Muscle layer of colon (tissue), 2 donors: ENCODE results near the gene LAS1L.
"Not testable (repeated sequence)": the region's sequence is repeated elsewhere in the genome, so short reads cannot be mapped to it uniquely, and the experiment has no call there.

Experiments used
- H3K27ac ChIP-seq: one replicate; pipeline ENCODE4 v1.7.0; 2013; ENCODE audit warnings: low read depth, mild to moderate bottlenecking, low read length, moderate library complexity
- H3K27me3 ChIP-seq, 2 donors: one replicate each; pipeline ENCODE4 v1.7.0; 2013; ENCODE audit warnings: low read length in 2 of 2, mild to moderate bottlenecking in 2 of 2; ENCODE audit not compliant: insufficient read depth in 2 of 2, control insufficient read depth in 1 of 2
- H3K36me3 ChIP-seq: one replicate; pipeline ENCODE4 v1.7.0; 2013; ENCODE audit warnings: mild to moderate bottlenecking, low read length; ENCODE audit not compliant: insufficient read depth
- H3K4me1 ChIP-seq: one replicate; pipeline ENCODE4 v1.7.0; 2013; ENCODE audit warnings: mild to moderate bottlenecking, low read length; ENCODE audit not compliant: insufficient read depth
- H3K4me3 ChIP-seq, 2 donors: one replicate each; pipeline ENCODE4 v1.7.0; 2013; ENCODE audit warnings: low read length in 2 of 2, low read depth in 1 of 2, mild to moderate bottlenecking in 1 of 2, moderate library complexity in 1 of 2
- H3K9ac ChIP-seq: one replicate; pipeline ENCODE4 v1.7.0; 2013; ENCODE audit warnings: low read length
- H3K9me3 ChIP-seq: one replicate; pipeline ENCODE4 v1.7.0; 2013; ENCODE audit warnings: mild to moderate bottlenecking, low read length
- donor health status: abdominal sarcoma.
- donor health status: Adenocarcinoma of cecum.

LAS1L gene

DNA sequence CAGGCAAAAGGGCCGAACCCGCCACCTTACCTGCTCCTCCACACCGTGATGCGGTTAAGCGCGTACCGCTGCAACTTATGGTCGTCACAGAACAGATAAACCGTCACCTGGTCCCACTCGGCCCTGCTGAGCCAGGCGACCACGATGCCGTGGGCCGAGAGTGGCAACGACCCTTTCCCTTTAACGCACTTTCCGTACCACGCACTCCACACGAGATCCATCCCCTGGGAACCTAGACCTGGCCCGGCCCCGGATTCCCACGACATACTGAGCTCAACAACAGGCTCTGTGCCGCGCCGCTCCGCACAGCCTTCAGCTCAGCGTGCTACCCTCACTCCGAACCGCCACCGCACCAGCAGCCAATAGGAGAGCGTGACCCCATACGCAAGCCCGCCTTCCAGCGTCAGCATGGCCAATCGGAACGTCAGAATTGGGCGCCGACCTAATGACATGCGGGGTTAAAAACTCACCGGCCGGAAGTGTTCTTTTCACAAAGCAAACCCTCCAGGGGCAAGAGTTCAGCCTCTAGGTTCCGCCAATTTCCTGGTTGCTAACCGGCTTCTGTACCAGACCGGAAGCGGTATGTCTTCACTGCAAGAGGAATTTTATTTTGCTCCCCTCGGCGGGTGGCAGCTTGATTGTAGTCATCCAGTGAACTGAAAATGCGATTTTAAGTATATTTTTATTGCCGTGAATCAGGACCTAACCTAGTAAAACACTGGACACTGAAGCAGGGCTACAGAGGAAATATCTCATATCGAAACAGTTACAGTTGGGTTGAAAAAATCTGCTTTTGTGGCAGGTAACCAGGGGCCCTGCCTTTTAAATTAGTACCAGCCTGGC, at the start of gene LAS1L:
TSS of gene LAS1L (minus strand) at position 338 of the 843 bp plus-strand sequence. CDS start at position 266, 72 bp downstream.
- Histone ChIP-seq H3K27me3 (no peaks in the 10 kb centered on the region), H3K4me1 (peaks cover 10% of the 10 kb centered on the region), H3K27ac (peak within 1 kb of the TSS; percentile 0), H3K36me3 (no peaks in the 10 kb centered on the region), H3K9ac (peak within 1 kb of the TSS; percentile 59), H3K4me3 (peak within 1 kb of the TSS; percentile 75 to 82), H3K9me3 (no peaks in the 10 kb centered on the region)

DNA sequence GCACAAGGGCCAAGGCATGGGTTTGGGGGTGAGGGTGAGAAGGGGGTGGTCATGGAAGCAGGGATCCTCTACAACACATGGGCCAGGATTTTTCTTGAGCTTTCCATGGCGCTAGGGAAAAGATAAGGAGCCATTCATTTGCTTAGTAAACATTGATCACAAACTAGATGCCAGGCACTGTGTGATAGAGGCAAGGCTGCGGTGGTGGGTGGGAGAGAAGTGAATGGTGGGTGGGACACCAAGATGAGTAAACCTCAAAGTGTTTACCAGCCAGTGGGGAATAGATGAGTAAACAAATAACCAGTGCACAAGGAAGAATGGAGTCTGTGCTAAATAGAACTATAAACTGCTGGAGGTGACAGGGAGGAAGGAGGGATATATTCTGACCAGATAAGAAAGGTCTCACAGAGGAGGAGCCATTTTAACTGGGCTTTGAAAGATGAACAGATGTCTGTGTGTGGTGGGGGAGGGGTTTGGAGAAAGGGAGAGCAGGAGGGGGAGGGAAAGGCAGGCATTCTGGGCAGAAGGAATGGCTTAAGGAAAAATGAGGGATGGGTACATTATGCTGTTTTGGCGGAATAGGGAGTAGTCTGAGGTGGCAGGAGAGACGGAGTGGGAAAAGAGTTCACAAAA, 48.0 kb upstream of the LAS1L start:
- Histone ChIP-seq H3K9me3 (no peaks in the 10 kb centered on the region), H3K36me3 (no peaks in the 10 kb centered on the region), H3K27ac (no peak overlapping the region), H3K27me3 (peaks cover 0 to 7% of the 10 kb centered on the region in 2 donors), H3K4me3 (no peak overlapping the region), H3K4me1 (peaks cover 15% of the 10 kb centered on the region), H3K9ac (no peak overlapping the region)

DNA sequence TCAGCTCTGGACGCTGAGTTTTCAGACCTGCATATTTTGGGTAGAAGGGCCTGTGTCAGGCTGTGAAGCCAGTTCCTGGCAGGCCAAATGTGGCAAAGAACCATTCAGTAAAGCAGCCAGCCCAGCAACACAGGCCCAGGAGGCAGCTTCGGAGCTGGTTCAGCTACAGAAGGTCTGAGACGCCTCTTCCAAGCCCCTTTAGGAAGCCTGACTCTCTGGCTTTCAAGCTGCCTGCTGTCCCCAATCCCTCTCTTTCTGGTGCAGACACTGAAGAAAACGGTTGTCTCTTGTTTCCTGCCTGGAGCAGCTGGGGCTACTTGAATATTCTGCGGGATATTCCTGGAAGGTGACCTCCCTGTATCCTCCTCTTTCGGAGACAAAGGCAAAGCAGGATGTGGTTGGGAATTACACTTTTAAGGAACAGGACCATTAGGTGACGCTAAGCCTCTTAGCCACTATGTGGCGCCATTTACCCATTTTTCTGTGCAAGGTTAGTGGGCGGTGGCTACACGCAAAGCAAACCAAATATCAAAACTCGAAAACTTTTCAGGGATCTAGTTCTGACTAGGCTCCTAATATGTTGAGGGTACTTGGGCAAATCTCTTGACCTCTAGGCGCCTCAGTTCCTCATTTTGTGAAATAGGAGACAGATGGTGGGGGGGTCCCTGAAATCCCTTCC, 47.2 kb upstream of the LAS1L start:
- H3K4me1 ChIP-seq = peaks cover 7% of the 10 kb centered on the region
- H3K27me3 ChIP-seq = peaks cover 4 to 7% of the 10 kb centered on the region in 2 donors
- H3K27ac ChIP-seq = no peak overlapping the region
- no peak overlapping the region for H3K4me3 ChIP-seq
- H3K36me3 ChIP-seq = no peaks in the 10 kb centered on the region
- no peaks in the 10 kb centered on the region for H3K9me3 ChIP-seq
- H3K9ac ChIP-seq = no peak overlapping the region

DNA sequence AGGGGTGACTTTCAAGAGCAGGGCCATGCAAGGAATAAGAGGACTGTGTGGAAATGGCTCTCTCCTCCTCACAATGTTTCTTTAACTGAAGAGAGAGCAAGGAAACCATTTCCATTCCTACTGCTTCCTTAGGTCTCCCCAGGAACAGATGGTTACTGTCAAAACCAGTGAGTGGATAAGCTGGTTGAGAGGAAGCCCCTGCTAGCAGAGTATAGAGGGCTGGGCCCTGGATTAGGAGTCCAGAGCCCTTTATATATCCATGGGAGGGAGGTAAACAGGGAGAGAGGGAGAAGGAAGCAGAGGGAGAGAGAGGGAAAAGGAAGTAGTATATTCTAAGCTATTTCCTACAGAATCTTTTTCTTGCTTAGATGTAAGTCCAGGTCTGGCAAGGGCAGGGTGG, 43.8 kb upstream of the LAS1L start:
- Histone ChIP-seq H3K27me3 (peaks cover 7 to 10% of the 10 kb centered on the region in 2 donors), H3K36me3 (no peaks in the 10 kb centered on the region)

DNA sequence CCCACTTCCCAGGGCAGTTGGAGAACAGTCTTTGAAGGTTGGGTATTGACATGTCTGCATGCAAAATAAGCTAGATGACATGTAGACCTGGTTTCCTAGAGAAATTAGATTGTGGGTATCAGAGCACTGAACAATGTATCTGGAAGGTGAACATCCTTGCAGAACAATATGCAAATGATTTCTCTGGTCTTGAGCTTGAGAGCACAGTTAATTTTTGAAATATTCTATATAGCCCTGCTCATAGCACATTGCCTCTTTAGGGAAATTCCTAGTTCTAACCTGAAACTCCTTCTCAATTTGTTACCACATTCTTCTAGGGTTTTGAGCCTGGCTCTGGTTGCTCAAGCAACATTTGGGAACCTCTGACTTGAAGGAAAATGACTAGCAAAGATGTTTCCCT, 41.6 kb upstream of the LAS1L start:
- Histone ChIP-seq H3K9ac (no peak overlapping the region), H3K4me1 (no peaks in the 10 kb centered on the region), H3K27ac (no peak overlapping the region), H3K9me3 (no peaks in the 10 kb centered on the region), H3K4me3 (no peak overlapping the region), H3K27me3 (peaks cover 7 to 10% of the 10 kb centered on the region in 2 donors), H3K36me3 (no peaks in the 10 kb centered on the region)

More for the DNA sequence above, 43.8 kb upstream of the LAS1L start:
- Histone ChIP-seq H3K9ac (no peak overlapping the region), H3K9me3 (no peaks in the 10 kb centered on the region), H3K4me3 (no peak overlapping the region), H3K4me1 (peaks cover 7% of the 10 kb centered on the region), H3K27ac (no peak overlapping the region)

DNA sequence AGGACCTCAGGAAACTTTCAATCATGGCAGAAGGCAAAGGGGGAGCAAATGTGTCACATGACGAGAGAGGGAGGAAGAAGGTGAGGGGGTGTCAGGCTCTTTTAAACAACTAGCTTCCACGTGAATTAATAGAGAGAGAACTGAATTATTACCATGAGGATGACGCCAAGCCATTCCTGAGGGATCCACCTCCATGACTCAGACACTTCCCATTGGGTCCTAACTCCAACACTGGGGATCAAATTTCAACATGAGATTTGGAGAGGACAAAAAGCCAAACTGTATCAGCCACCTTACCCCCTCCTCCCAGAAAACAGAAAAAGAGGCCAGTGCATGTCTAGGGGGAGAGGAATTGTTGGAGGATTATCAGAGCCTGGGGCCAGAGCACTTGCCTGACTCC, 40.4 kb upstream of the LAS1L start:
- Histone ChIP-seq H3K27ac (no peak overlapping the region), H3K9ac (no peak overlapping the region), H3K4me3 (no peak overlapping the region), H3K4me1 (no peaks in the 10 kb centered on the region), H3K9me3 (no peaks in the 10 kb centered on the region), H3K36me3 (no peaks in the 10 kb centered on the region), H3K27me3 (peaks cover 0 to 10% of the 10 kb centered on the region in 2 donors)

DNA sequence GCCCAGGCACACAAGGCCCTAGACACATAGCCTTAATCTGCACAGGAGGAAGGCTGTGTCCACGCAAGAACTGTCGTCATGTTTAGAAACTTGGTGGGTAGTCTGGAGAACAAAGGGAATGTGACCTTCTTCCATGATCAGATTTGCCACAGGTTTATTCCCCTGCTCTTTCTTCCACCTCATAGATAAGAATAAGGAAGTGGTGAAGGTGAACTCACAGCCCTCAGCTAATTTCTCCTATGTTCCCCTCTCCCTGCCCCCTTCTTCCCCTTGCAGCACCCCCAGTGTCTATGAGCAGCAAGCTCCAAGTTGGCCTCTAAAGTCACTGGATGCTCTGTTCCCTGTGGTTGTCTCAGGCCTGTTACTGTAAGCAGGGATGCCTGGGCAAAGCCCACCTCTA, 39.8 kb upstream of the LAS1L start:
- Histone ChIP-seq H3K9me3 (no peaks in the 10 kb centered on the region), H3K4me3 (no peak overlapping the region), H3K27ac (no peak overlapping the region), H3K9ac (no peak overlapping the region), H3K27me3 (peaks cover 0 to 10% of the 10 kb centered on the region in 2 donors), H3K36me3 (no peaks in the 10 kb centered on the region), H3K4me1 (no peaks in the 10 kb centered on the region)

DNA sequence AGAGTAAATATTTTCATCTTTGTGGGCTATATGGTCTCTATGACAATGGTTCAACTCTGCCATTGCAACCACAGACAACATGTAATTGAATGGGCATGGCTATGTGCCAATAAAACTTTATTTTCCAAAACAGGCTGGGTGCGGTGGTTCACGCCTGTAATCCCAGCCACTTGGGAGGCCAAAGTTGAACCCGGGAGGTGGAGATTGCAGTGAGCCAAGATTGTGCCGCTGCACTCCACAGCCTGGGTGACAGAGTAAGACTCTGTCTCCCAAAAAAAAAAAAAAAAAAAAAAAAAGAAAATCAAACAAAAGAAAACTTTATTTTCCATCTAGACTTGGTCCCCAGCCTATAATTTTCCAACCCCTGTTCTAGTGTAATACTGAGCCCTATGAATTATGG, 38.4 kb upstream of the LAS1L start:
- Histone ChIP-seq H3K27me3 (peaks cover 0 to 13% of the 10 kb centered on the region in 2 donors), H3K9ac (no peak overlapping the region), H3K27ac (no peak overlapping the region), H3K4me3 (no peak overlapping the region), H3K36me3 (no peaks in the 10 kb centered on the region), H3K9me3 (no peaks in the 10 kb centered on the region), H3K4me1 (no peaks in the 10 kb centered on the region)

DNA sequence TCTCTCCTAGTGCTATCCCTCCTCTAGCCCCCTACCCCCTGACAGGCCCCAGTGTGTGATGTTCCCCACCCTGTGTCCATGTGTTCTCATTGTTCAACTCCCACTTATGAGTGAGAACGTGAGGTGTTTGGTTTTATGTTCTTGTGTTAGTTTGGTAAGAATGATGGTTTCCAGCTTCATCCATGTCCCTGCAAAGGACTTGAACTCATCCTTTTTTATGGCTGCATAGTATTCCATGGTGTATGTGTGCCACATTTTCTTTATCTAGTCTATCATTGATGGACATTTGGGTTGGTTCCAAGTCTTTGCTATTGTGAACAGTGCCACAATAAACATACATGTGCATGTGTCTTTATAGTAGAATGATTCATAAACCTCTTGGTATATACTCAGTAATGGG, 28.3 kb upstream of the LAS1L start:
- H3K27me3 ChIP-seq, H3K36me3 ChIP-seq, H3K4me3 ChIP-seq, H3K9me3 ChIP-seq, H3K27ac ChIP-seq, H3K9ac ChIP-seq, H3K4me1 ChIP-seq: not testable (repeated sequence)

DNA sequence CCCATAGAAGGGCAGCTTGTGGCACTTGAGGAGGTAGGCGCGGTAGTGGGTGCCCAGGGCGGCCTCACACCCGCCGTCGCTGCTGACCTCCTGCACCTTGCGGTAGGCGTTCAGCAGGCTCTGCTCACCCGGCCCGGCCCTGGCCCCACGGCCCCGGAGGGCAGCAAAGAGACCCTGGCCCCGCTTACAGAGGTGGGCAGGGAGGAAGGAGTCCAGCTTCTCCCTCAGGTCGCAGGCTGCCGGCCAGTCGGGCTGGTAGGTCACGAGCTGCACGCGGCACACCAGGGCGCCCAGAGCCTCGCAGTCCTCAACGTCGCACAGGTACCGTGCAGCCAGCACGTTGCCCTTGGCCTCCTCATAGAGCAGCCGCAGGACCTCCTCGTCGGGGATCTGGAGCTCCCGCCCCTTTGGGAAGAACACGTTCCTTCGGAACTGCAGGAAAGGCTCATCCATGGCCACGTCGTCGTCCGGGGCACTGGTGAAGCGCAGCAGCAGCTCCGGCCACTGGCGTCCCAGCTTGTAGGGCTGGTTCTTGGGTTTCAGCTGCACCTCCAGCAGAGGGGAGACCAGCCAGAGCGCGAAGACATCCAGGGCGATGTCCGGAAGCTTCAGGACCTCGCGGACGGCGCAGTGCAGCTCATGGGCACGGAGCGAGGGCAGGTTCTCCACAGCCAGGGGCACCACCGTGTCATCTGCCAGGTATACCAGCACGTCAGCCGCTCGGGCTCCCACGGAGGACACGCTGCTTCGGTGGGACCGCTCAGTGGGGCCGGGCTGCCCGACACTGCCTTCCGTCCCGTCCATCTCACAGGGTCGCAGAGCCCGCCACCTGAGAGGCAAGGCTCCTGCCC, 17.1 kb upstream of the LAS1L start:
- Histone ChIP-seq H3K27me3 (no peaks in the 10 kb centered on the region), H3K4me1 (no peaks in the 10 kb centered on the region), H3K36me3 (no peaks in the 10 kb centered on the region), H3K9ac (no peak overlapping the region), H3K27ac (no peak overlapping the region), H3K4me3 (no peak overlapping the region), H3K9me3 (no peaks in the 10 kb centered on the region)

DNA sequence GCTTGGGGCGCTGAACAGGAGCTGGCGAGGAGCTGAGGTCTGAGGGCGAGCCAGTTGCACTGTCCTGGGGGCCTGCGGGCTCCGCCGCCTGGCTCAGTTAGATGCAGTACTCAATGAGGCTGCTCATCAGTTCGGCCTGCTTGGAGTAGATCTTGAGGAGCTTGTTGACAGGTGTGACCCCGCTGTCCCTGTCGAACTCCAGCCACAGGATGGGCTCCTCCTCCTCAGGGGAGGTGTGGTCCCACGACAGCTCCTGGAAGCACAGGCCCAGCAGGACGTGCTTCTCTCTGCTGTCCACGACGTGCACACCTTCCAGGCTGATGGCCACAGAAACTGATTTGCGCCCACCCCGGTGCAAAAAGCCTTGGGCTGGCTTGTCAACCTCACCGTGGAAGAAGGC, 16.5 kb upstream of the LAS1L start:
- Histone ChIP-seq H3K27ac (no peak overlapping the region), H3K4me1 (no peaks in the 10 kb centered on the region), H3K9ac (no peak overlapping the region), H3K27me3 (no peaks in the 10 kb centered on the region), H3K4me3 (no peak overlapping the region), H3K36me3 (no peaks in the 10 kb centered on the region), H3K9me3 (no peaks in the 10 kb centered on the region)
